HG03060 (cell line): ENCODE data around the gene HLA-E.
"Not testable (repeated sequence)": the region's sequence is repeated elsewhere in the genome, so short reads cannot be mapped to it uniquely, and the experiment has no call there.

ENCODE experiments used
- ATAC-seq: cut with Tn5 transposase; IDR thresholded peaks from one replicate; pipeline ENCODE4 v1.9.1; 2021; ENCODE audit warnings: low read depth, moderate number of reproducible peaks; ENCODE audit not compliant: unreplicated experiment

The HLA-E gene

GRCh38 chr6:30500421-30501355, 11.4 kb downstream of the HLA-E start:
- ATAC-seq, result no peak

- no peak for ATAC-seq
These were observed 18.8 kb downstream of the HLA-E start for GRCh38 chr6:30507849-30508827.

- no peak for ATAC-seq
These were observed 19.8 kb downstream of the HLA-E start for GRCh38 chr6:30508890-30509736.

GRCh38 chr6:30510419-30511168, 21.3 kb downstream of the HLA-E start:
- no peak for ATAC-seq

- no peak for ATAC-seq
These were observed 21.8 kb downstream of the HLA-E start for GRCh38 chr6:30511169-30511546.

GRCh38 chr6:30513451-30513850, 24.1 kb downstream of the HLA-E start:
- ATAC-seq, result no peak

- ATAC-seq, result no peak
These were observed 25.8 kb downstream of the HLA-E start for GRCh38 chr6:30515106-30515505.

- peak; percentile 68 for ATAC-seq
These were observed 26.8 kb downstream of the HLA-E start for GRCh38 chr6:30515944-30516753.

- not testable (repeated sequence) for ATAC-seq
These were observed 27.4 kb downstream of the HLA-E start for GRCh38 chr6:30516754-30517076.

- not testable (repeated sequence) for ATAC-seq
These were observed 28.6 kb downstream of the HLA-E start for GRCh38 chr6:30517767-30518504.

GRCh38 chr6:30518505-30519145, 29.3 kb downstream of the HLA-E start:
- not testable (repeated sequence) for ATAC-seq

- no peak for ATAC-seq
These were observed 31.2 kb downstream of the HLA-E start for GRCh38 chr6:30520522-30520921.

- not testable (repeated sequence) for ATAC-seq
These were observed 31.8 kb downstream of the HLA-E start for GRCh38 chr6:30521082-30521481.

- not testable (repeated sequence) for ATAC-seq
These were observed 32.6 kb downstream of the HLA-E start for GRCh38 chr6:30521952-30522351.

- ATAC-seq, result not testable (repeated sequence)
These were observed 37.1 kb downstream of the HLA-E start for GRCh38 chr6:30526444-30526843.

- ATAC-seq, result not testable (repeated sequence)
These were observed 40.1 kb downstream of the HLA-E start for GRCh38 chr6:30529349-30529875.

GRCh38 chr6:30530014-30530413, 40.7 kb downstream of the HLA-E start:
- no peak for ATAC-seq
